ENCODE measurements around the gene NOTCH1.

The NOTCH1 gene

GRCh38 chr9:136590821-136591752 lies 45.2 kb upstream of the NOTCH1 start:
- Histone ChIP-seq H3K9me3 (ENCODE audit: severe bottlenecking) (no peaks in the 10 kb centered on the region), H3K27me3 (ENCODE audit: insufficient read depth, poor library complexity, severe bottlenecking) (no peaks in the 10 kb centered on the region), H3K4me3 (ENCODE audit: severe bottlenecking) (no peak overlapping the region), H3K36me3 (ENCODE audit: low read depth) (no peaks in the 10 kb centered on the region), H3K27ac (ENCODE audit: poor library complexity, severe bottlenecking) (no peak overlapping the region), H3K4me1 (ENCODE audit: insufficient read depth, poor library complexity, severe bottlenecking) (no peaks in the 10 kb centered on the region)
- no peak for TF ChIP-seq CTCF (IDR thresholded peaks at IDR 0.05; ENCODE audit: poor library complexity, severe bottlenecking)
- DNase-seq (ENCODE audit: low spot score), result no peak
- no peak for ATAC-seq (ENCODE audit: low read depth)

GRCh38 chr9:136589766-136590763 lies 44.2 kb upstream of the NOTCH1 start:
- Histone ChIP-seq H3K4me3 (ENCODE audit: severe bottlenecking) (no peak overlapping the region), H3K36me3 (ENCODE audit: low read depth) (no peaks in the 10 kb centered on the region), H3K4me1 (ENCODE audit: insufficient read depth, poor library complexity, severe bottlenecking) (no peaks in the 10 kb centered on the region), H3K27me3 (ENCODE audit: insufficient read depth, poor library complexity, severe bottlenecking) (no peaks in the 10 kb centered on the region), H3K27ac (ENCODE audit: poor library complexity, severe bottlenecking) (no peak overlapping the region), H3K9me3 (ENCODE audit: severe bottlenecking) (no peaks in the 10 kb centered on the region)
- DNase-seq (ENCODE audit: low spot score), result no peak
- no peak for TF ChIP-seq CTCF (IDR thresholded peaks at IDR 0.05; ENCODE audit: poor library complexity, severe bottlenecking)
- no peak for ATAC-seq (ENCODE audit: low read depth)

- Histone ChIP-seq H3K36me3 (ENCODE audit: low read depth) (no peaks in the 10 kb centered on the region), H3K27ac (ENCODE audit: poor library complexity, severe bottlenecking) (no peak overlapping the region), H3K4me3 (ENCODE audit: severe bottlenecking) (no peak overlapping the region), H3K9me3 (ENCODE audit: severe bottlenecking) (no peaks in the 10 kb centered on the region), H3K27me3 (ENCODE audit: insufficient read depth, poor library complexity, severe bottlenecking) (no peaks in the 10 kb centered on the region), H3K4me1 (ENCODE audit: insufficient read depth, poor library complexity, severe bottlenecking) (no peaks in the 10 kb centered on the region)
- no peak for DNase-seq (ENCODE audit: low spot score)
- TF ChIP-seq CTCF (IDR thresholded peaks at IDR 0.05; ENCODE audit: poor library complexity, severe bottlenecking), result no peak
- no peak for ATAC-seq (ENCODE audit: low read depth)
These were observed 43.0 kb upstream of the NOTCH1 start for GRCh38 chr9:136588663-136589464.

GRCh38 chr9:136587944-136588662 lies 42.3 kb upstream of the NOTCH1 start:
- ATAC-seq (ENCODE audit: low read depth) (no peak), DNase-seq (ENCODE audit: low spot score) (no peak)
- Histone ChIP-seq H3K4me1 (ENCODE audit: insufficient read depth, poor library complexity, severe bottlenecking) (no peaks in the 10 kb centered on the region), H3K27ac (ENCODE audit: poor library complexity, severe bottlenecking) (no peak overlapping the region), H3K9me3 (ENCODE audit: severe bottlenecking) (no peaks in the 10 kb centered on the region), H3K4me3 (ENCODE audit: severe bottlenecking) (no peak overlapping the region), H3K27me3 (ENCODE audit: insufficient read depth, poor library complexity, severe bottlenecking) (no peaks in the 10 kb centered on the region), H3K36me3 (ENCODE audit: low read depth) (no peaks in the 10 kb centered on the region)
- TF ChIP-seq CTCF (IDR thresholded peaks at IDR 0.05; ENCODE audit: poor library complexity, severe bottlenecking), result no peak
